Esophagus mucosa (tissue), 1 donor: ENCODE measurements around the gene TRIM59. TPM values are rescaled to one million over a fixed set of nuclear protein-coding genes. Genes with fewer than 3 reads are reported as not detected.

Source experiments
- ATAC-seq: fragments of 200-7000 bp; cut with Tn5 transposase; one replicate; pipeline ENCODE4 v1.9.1; 2020
- total RNA-seq: library from RNA; stranded (reverse); gene quantifications from one replicate; pipeline ENCODE4 v1.2.4, GENCODE V29; 2023
- donor health status: DM: yes; HTN: yes; CAD: no.

Gene TRIM59
- total RNA-seq, 1 donor from 2014 or later: 10.3 TPM

DNA sequence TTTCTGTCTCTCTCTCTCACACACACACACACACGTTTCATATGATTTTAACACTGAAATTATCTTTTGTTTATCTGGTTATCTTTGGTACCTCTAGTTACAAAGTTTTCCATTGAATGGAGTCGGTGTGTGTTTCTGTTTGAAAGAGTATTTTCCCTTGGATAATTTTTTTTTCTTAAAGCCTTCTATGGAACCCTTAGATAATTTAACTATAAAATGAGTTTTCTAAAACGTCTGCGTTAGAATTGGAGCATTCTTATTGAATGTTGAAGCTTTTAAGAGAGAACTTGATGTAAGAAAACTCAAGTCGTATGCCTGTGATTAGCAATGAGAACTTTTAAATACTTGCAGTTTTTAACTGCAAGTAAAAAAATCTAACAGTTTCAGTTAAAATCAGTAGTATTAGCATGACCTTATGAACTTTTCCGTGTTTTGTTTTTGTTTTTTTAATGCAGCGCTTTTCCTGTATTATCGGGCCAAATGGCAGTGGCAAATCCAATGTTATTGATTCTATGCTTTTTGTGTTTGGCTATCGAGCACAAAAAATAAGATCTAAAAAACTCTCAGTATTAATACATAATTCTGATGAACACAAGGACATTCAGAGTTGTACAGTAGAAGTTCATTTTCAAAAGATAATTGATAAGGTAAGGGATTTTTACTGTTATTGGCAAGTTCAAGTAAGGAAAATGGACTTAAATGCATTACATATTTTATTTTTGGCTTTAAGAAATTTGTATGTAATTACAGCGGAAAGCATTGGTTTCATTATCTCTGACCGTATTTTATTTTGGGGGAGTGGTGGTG, 47.2 kb downstream of the TRIM59 start:
- ATAC-seq: no peak

DNA sequence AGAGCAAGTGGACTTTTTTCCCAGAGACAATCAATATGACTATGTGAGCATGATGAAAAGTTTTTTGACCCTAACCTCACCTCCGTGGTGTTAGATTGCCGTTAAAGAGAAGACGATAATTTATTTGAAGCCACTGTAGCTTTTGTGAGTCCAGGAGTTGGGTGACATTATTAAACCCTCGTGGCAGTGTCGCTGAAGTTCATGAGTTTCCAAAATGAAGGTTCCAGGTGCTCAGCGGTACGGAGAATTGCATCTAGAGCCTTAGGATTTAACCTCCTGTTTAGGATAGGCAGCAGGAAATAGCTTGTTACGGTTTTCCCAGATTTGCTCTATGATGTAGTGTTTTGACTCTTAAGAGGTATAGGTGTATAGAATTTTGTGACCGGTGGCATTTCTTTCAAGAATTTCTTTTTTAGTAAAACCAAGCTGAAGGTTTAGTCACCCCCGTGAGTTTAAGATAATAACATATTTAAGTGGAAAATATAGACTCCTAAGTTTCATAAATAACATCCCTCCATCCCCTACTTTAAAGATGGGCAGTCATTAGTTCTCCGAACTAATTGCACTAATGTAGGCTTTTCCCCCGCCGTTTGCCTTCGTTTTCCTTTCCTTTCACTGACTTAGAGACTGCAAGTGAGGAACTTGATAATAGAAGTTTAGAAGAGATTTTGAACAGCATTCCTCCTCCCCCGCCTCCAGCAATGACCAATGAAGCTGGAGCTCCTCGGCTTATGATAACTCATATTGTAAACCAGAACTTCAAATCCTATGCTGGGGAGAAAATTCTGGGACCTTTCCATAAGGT, 48.1 kb downstream of the TRIM59 start:
- ATAC-seq: no peak

DNA sequence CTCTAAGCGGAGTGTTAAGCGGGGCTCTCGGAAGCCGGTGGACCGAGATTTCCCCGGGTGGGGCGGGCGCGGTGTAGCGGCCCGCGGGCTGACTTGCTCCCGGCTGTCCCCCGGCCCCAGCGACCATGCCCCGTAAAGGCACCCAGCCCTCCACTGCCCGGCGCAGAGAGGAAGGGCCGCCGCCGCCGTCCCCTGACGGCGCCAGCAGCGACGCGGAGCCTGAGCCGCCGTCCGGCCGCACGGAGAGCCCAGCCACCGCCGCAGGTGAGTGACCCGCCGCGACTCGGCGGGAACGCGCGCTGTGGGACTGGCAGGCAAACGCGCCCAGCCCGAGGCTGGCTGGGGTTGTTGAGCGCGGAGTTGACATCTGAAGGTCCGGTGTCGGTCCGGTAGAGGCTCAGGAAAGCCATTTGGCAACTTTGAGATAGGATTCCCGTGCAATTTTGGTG, 48.9 kb downstream of the TRIM59 start:
- ATAC-seq: peak; percentile 5

DNA sequence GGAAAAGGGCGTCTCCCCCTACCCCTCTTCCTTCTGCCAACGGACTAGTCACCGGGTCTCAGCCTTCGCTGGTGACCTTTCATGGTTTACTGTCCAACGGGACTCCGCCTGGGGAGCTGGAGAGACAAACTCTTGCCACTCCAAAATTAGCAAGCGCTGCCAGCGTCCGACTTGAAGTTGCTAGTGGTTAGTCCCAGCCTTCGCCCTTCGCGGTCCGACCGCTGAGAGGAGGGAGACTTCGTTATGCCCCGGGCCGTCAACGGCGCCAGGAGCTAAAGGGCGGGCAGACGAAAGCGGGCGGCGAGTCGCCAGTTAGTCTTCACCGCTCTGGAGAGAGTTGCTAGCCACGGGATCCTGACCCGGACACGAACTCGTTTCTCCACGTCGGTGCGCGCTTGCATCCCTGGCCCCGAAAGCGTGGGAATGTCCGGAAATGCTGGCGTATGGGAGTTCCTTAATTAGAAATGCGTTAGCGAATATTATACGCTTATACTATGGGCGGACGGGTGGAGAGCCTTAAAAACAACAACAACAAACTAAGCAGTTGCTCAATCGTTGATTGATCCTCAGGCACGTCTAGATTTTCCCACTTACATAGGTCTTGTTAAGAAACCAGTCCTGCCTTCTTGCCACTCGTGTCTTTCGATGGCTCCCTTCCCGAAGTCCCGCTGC, 49.4 kb downstream of the TRIM59 start:
- ATAC-seq: peak; percentile 35

DNA sequence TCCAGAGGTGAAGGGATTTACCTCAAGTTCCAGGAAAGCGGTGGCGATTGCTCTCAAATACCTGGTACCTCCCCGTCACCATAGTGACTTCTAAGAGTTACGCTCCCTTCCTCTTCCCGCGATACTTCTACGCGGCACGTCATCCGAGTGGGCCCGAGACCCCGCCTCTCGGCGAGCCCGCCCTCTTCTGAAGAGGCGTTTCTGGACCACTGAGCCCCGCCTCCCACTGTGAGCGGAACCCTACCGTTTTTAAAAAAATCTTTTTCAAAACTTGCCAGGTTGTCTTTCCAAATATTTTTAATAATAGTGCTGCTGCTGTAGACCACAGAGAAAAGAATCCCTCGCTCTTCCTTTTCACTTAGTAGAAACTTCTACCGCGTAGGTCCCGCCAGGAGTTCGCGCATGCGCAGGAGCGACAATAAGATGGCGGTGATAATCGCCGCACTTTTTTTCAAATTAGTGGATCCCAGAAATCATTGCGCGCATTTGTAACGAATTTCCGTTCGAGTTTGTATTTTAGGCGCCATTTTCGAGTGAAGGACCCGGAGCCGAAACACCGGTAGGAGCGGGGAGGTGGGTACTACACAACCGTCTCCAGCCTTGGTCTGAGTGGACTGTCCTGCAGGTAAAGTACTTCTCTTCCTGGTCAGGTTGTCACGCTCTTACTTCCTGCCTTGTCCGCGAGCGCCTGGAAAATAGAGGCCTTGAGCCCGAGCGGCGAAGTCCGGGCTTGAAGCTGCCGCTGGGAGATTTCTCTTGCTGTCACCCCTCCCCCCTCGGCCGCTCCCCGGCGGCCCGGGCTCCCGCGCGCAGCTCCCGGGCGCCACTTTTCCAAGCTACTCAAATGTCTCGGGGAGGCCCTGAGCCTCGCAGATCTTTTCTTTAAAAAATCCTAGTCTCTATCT, 50.2 kb downstream of the TRIM59 start, which contains the start of the genes IFT80 and SMC4:
Gene IFT80, minus strand, starts transcription at position 101 of the 905 bp plus-strand sequence. CDS start 14,625 bp downstream, outside the sequence.
Gene SMC4, plus strand, starts transcription at position 526 of the 905 bp plus-strand sequence. CDS start 1,177 bp downstream, outside the sequence.
- peak; percentile 99 for ATAC-seq

DNA sequence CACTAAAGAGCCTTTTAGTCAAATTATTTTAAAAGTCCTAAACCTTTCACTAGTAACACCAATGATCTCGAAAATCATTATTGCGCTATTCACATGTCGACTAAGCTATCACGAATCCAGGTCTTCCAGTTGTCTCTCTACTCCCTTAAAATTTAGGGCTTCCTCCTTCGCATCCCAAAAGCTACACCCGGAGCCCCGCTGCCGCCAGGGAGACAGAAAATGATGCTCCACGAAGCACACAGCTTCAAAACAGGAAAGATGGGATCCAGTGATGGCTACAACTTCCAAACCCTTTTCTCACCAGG, 50.8 kb downstream of the TRIM59 start:
- no peak for ATAC-seq

DNA sequence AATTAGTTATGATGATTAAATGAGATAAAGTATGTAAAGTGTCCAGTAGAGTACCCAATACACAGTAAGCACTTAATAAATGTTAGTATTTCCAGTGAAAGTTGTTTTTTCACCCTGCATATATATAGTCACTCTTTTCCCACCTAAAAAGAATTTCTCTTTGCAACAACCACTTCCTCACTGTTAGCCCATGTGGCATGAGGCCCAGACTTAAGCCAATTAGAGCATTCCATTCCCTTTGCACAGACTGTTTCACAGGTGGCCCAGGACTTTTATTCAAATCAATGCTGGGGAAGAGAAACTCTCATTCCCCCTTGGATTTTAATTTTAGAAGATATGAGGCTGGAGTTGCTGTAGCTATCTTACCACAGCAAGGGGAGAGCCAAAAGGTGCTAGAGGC, 54.3 kb downstream of the TRIM59 start:
- no peak for ATAC-seq

DNA sequence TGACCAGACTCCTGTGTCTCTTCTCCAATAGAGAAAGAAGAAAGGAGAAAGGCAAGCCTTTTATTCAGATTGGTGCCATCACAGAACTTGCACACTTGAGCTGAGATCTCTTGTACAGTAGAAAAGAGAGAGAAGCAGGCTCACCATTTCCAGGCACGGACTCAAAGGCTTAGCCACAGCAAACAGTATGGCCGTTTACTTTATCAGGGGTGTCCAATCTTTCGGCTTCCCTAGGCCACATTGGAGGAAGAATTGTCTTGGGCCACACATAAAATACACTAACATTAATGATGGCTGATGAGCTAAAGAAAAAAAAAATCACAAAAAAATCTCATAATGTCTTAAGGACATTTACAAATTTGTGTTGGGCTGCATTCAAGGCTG, 55.6 kb downstream of the TRIM59 start:
- ATAC-seq: no peak

DNA sequence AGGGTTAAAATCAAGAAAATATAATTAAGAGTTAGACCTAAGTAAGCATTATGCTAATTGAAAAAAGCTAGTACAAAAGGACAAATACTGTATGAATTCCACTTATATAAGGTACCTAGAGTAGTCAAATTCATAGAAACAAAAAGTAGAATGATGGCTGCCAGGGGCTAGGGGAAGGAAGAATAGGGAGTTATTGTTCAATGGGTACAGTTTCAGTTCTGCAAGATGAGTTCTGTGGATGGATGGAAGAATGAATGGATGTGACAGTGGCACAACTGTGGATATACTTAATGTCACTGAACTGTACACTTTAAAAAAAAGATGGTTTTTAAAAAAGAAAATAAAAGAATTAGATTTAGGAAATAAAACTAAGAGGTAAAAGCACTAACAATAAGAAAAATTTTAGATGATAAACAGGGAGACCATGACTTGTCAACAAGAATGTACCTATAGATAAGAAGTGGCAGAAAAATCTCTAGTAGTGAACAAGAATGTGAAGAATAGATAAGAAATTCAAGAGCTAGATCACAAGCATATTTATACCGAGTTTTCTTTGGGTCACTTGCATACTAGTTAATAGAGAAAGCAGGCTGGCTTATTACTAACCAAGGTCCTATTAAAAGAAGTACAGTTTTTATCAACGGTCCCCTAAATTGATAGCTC, 56.1 kb downstream of the TRIM59 start:
- ATAC-seq: no peak

DNA sequence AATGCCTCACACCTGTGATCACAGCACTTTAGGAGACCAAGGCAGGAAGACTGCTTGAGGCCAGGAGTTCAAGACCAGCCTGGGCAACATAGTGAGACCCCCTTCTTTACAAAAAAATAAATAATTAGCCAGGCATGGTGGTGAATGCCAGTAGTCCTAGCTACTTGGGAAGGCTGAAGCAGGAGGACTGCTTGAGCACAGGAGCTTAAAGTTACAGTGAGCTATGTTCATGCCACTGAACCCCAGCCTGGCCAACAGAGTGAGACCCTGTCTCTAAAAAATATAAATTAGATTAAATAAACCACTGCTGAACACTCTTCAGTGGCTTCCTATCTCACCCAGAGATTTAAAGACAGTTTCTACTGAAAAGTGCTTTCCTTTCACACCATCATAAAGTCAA, 56.8 kb downstream of the TRIM59 start:
- no peak for ATAC-seq

DNA sequence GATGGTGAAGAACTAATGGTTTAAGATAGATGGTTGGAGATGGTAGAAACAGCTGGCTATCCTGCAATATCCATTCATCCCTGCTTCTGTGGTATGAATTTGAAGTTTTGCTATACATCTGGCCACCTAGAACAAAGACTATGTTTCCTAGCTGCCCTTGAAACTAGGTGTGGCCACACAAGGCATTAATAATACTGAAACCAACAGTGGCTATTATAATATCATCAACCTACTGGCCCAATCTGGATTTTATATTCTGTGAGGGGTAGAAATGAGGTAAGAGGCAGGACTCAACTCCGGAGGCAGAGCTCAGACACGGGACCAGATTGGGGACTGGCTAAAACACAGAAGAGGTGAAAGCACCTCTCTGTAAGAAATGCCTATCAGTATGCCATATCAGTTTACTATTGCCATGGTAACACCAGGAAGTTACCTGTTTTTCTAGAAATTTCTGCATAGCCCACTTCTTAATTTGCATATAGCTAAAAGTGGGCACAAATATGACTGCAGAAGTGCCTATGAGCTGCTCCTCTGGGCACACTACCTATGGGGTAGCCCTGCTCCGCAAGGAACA, 58.9 kb downstream of the TRIM59 start:
- no peak for ATAC-seq

Other genes starting within 250 kb of the TRIM59 start
- 5.9 TPM for gene C3orf80, start 224.4 kb downstream of the TRIM59 start, total RNA-seq
- 11.0 TPM for gene IFT80, start 50.6 kb downstream of the TRIM59 start, total RNA-seq
- gene SMC4, start 50.1 kb downstream of the TRIM59 start, total RNA-seq: 75.4 TPM
- 41.7 TPM for gene KPNA4, start 115.8 kb upstream of the TRIM59 start, total RNA-seq
- 0.32 TPM for gene ARL14, start 227.4 kb upstream of the TRIM59 start, total RNA-seq